Fibroblast of pulmonary artery (primary cell): ENCODE measurements around the gene SUGCT.

Experiments
- DNase-seq: peaks from one replicate; pipeline ENCODE4 v3.0.0-alpha.2; 2010; ENCODE audit warnings: low read depth
- H3K4me3 ChIP-seq: replicated peaks from 2 replicates; pipeline ENCODE4 v1.5.1; 2011; ENCODE audit warnings: low read depth, mild to moderate bottlenecking, control low read depth, low read length, moderate library complexity
- TF ChIP-seq, protein P1 (sequence below): IDR thresholded peaks from 2 replicates; pipeline ENCODE4 v1.5.1; 2011; ENCODE audit warnings: mild to moderate bottlenecking, control low read depth, low read length, inconsistent platforms; ENCODE audit errors: missing control alignments

SUGCT gene

DNA sequence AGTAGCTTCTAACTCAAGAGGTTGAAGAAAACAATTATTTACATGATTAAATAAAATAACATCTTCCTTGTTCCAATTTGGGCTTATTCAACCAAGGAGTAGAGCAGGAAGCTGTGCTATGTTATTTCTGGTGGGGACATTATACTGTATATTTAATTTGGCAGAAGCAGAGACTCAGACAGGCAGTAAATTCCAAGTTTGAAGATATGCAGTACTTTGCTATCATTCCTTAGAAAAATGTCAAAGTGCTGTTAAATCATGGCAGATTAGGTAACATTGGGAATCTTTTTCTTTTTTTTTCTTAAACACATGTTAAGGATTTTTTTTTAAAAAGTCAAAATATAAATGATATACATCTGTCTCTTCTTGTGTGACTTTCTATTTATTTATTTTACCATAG lies 190.1 kb downstream of the SUGCT start:
- no peak overlapping the region for H3K4me3 ChIP-seq
- TF ChIP-seq, protein P1, sequence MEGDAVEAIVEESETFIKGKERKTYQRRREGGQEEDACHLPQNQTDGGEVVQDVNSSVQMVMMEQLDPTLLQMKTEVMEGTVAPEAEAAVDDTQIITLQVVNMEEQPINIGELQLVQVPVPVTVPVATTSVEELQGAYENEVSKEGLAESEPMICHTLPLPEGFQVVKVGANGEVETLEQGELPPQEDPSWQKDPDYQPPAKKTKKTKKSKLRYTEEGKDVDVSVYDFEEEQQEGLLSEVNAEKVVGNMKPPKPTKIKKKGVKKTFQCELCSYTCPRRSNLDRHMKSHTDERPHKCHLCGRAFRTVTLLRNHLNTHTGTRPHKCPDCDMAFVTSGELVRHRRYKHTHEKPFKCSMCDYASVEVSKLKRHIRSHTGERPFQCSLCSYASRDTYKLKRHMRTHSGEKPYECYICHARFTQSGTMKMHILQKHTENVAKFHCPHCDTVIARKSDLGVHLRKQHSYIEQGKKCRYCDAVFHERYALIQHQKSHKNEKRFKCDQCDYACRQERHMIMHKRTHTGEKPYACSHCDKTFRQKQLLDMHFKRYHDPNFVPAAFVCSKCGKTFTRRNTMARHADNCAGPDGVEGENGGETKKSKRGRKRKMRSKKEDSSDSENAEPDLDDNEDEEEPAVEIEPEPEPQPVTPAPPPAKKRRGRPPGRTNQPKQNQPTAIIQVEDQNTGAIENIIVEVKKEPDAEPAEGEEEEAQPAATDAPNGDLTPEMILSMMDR, result no peak
- DNase-seq, result no peak

DNA sequence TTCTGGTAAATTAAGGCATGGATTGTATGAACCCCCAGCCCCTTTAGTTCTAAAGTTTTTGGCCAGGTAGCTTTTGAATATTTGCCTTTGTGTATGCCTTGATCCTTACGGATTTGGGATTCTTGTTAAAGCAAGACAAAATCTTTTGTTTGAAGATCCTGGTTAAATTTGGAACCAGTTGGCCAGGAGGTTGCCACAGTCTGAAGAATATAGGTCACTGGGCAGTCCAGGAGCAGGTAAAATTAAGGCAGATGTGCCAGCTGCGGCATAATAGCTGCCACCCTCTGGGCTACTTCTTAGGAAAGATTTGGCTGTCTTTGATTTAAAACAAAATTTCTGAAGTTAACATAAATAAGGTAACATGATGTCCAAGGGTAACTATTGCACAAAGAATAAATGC lies 192.3 kb downstream of the SUGCT start:
- no peak overlapping the region for H3K4me3 ChIP-seq
- no peak for DNase-seq
- TF ChIP-seq, protein P1, result no peak

DNA sequence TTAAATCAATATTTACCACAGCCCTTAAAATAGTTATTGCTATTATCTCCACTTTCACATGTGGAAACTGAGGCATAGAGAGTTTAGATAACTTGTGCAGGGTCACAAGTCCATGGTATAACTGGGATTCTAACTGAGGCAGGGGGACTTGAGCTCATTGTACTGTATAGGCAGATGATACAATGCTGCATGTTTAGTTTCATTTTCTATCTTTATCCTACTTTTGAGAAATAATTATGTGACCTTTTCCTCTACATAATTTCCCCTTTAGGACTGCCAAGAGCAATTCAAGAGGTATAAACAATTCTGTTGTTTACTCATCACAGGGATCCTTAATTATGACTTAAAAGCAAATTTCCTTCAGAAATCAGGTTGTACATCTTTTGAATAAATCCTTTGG lies 193.1 kb downstream of the SUGCT start:
- no peak overlapping the region for H3K4me3 ChIP-seq
- no peak for DNase-seq
- TF ChIP-seq, protein P1, result no peak

DNA sequence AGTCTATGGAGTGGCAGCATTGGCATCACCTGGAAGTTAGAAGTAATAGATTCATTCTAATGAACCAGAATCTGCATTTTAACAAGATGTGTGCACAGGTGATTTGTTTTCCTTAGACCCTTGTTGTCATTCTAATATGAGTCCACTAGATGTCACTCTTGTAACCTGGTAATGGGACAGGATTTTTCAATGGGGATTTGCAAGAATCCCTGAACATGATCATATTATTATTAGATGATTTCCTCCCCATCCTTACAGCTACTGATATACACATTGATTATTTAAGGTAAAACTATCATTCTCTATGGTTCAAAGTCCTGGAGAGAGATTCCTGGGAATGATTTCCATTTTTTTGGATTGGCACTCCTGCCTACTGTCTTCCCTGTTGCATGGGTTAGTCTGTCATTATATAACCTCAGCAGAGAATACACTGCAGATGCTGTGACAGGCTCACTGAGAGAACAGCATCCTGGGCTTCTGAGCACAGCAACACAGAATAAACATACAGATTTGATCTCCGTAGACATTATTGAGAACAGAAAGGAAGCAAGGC lies 194.9 kb downstream of the SUGCT start:
- H3K4me3 ChIP-seq, result no peak overlapping the region
- peak; percentile 81 for DNase-seq
- TF ChIP-seq, protein P1, result peak; percentile 70

DNA sequence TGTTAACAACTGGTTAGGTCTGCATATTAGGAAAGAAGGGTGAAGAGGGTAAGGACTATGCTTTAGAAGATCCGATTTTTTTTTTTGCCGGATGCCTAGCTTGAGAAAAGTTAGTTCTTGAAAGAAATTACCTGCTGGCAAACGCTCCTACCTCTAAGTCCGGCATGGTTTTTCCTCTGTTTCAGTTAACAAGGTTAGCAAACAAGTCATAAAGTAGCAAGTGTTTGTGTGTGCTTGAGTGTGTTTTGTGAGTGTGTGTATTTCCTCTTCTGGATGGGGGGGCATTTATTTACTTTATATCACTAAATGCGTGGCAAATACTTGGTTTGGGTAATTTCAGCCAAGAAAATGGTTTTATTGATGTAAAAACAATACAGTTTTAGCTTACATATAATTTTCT lies 195.6 kb downstream of the SUGCT start:
- H3K4me3 ChIP-seq, result no peak overlapping the region
- no peak for DNase-seq
- TF ChIP-seq, protein P1, result no peak

DNA sequence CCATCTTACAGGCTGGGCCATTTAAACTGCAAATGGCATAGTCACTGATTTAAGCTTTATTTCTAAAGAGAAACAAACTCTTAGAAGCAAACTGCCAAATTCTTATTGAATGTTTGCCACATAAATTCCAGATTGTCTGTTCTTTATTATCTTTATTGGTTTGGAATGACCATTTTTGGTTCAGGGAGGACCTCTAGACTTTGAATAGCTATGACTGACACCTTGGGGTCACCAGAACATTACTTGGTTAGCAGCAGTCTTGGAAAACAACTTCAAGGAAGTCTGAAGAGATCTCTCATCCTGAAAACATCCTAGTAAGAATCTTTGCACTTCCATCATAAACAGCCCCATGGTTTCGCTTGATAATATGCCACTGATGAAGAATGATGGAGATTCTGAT lies 197.1 kb downstream of the SUGCT start:
- no peak overlapping the region for H3K4me3 ChIP-seq
- TF ChIP-seq, protein P1, result no peak
- DNase-seq, result no peak

DNA sequence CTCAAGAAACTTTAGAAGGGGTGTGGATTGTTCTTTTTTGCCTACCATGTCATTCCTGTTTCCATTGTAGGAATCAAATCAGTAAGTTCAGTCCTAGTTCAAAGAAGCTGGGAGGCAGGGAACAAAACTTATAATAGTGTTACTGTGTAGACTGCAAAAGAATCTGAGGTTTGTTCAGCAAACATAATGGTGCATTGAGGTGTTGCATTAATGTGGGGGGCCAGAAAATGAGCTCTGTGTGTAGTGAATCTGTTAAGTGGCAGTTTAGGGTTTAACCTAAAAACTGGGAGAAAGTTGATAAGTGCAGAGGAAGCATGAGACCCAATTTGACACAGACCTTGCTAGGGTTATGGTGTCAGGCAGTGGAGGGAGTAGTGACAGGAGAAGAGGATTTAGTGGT lies 197.7 kb downstream of the SUGCT start:
- H3K4me3 ChIP-seq, result no peak overlapping the region
- no peak for DNase-seq
- TF ChIP-seq, protein P1, result no peak
